DND-41 (cell line): ENCODE data around the gene RPP25.

Experiments
- ATAC-seq: fragments of 200-7000 bp; cut with Tn5 transposase; 3 replicates; pipeline ENCODE4 v1.9.1; 2021; ENCODE audit warnings: low read depth; ENCODE audit not compliant: insufficient read depth
- DNase-seq: peaks from one replicate; pipeline ENCODE4 v3.0.0-alpha.2; 2020
- H2AFZ ChIP-seq: 2 replicates; pipeline ENCODE4 v1.6.0; 2012; ENCODE audit warnings: low read depth, low read length
- H3K27ac ChIP-seq: 2 replicates; pipeline ENCODE4 v1.5.1; 2012; ENCODE audit warnings: low read length, inconsistent platforms
- H3K27me3 ChIP-seq: fragments of 200-600 bp; sonication (generic); 2 replicates; pipeline ENCODE4 v1.6.0; 2012; ENCODE audit warnings: low read length, mild to moderate bottlenecking, inconsistent platforms; ENCODE audit not compliant: insufficient read depth, poor library complexity
- H3K36me3 ChIP-seq: 2 replicates; pipeline ENCODE4 v1.5.1; 2012; ENCODE audit warnings: low read length, inconsistent platforms; ENCODE audit not compliant: insufficient read depth
- H3K4me1 ChIP-seq: 2 replicates; pipeline ENCODE4 v1.5.1; 2012; ENCODE audit warnings: mild to moderate bottlenecking, low read length; ENCODE audit not compliant: insufficient read depth
- H3K4me2 ChIP-seq: 2 replicates; pipeline ENCODE4 v1.6.0; 2012; ENCODE audit warnings: mild to moderate bottlenecking, moderate library complexity, low read length, inconsistent platforms; ENCODE audit not compliant: insufficient read depth
- H3K4me3 ChIP-seq, 2 experiments: fragments of 200-600 bp in 1 of 2; shearing (Covaris generic) in 1 of 2; 2 replicates each; pipeline ENCODE4 v1.5.1; 2012 to 2016; ENCODE audit warnings: inconsistent platforms in 2 of 2, low read length in 2 of 2, mild to moderate bottlenecking in 2 of 2, low read depth in 1 of 2, moderate library complexity in 1 of 2
- H3K79me2 ChIP-seq: 2 replicates; pipeline ENCODE4 v1.6.0; 2012; ENCODE audit warnings: low read length, inconsistent platforms; ENCODE audit not compliant: insufficient read depth
- H3K9ac ChIP-seq: 2 replicates; pipeline ENCODE4 v1.6.0; 2012; ENCODE audit warnings: low read depth, mild to moderate bottlenecking, inconsistent platforms, low read length, moderate library complexity
- H3K9me3 ChIP-seq: 2 replicates; pipeline ENCODE4 v1.5.1; 2012; ENCODE audit warnings: low read length, moderate library complexity, mild to moderate bottlenecking, inconsistent platforms; ENCODE audit not compliant: insufficient read depth, severe bottlenecking
- H4K20me1 ChIP-seq: 2 replicates; pipeline ENCODE4 v1.6.0; 2012; ENCODE audit warnings: low read length; ENCODE audit not compliant: insufficient read depth
- CTCF ChIP-seq: IDR thresholded peaks from 2 replicates; pipeline ENCODE4 v1.5.1; 2012; ENCODE audit warnings: borderline replicate concordance, low read length, moderate library complexity, mild to moderate bottlenecking; ENCODE audit not compliant: poor library complexity, severe bottlenecking; ENCODE audit errors: extremely low read depth
- EZH2 ChIP-seq: IDR thresholded peaks from 3 replicates; pipeline ENCODE4 v1.6.1; 2012; ENCODE audit warnings: borderline replicate concordance, low read depth, mild to moderate bottlenecking, moderate library complexity, low read length, inconsistent platforms; ENCODE audit not compliant: severe bottlenecking

RPP25 gene

GRCh38 chr15:74951006-74951405 lies 5.6 kb downstream of the RPP25 start:
- no peaks in the 10 kb centered on the region for H4K20me1 ChIP-seq
- no peak for DNase-seq
- H3K4me2 ChIP-seq: no peak overlapping the region
- no peak overlapping the region for H2AFZ ChIP-seq
- H3K27me3 ChIP-seq: no peaks in the 10 kb centered on the region
- no peak for TF ChIP-seq CTCF
- no peak for TF ChIP-seq EZH2
- no peak overlapping the region for H3K9ac ChIP-seq
- no peaks in the 10 kb centered on the region for H3K9me3 ChIP-seq
- ATAC-seq: no peak
- no peaks in the 10 kb centered on the region for H3K79me2 ChIP-seq
- H3K4me1 ChIP-seq: no peaks in the 10 kb centered on the region
- no peaks in the 10 kb centered on the region for H3K36me3 ChIP-seq
- no peak overlapping the region for H3K4me3 ChIP-seq
- H3K27ac ChIP-seq: no peak overlapping the region

- peak; percentile 99 for TF ChIP-seq CTCF
- no peak for TF ChIP-seq EZH2
- no peaks in the 10 kb centered on the region for H3K9me3 ChIP-seq
- ATAC-seq (peak; percentile 92), DNase-seq (peak; percentile 77)
- no peak overlapping the region for H3K4me3 ChIP-seq
- H3K79me2 ChIP-seq: no peaks in the 10 kb centered on the region
- no peak overlapping the region for H3K4me2 ChIP-seq
- H2AFZ ChIP-seq: no peak overlapping the region
- no peaks in the 10 kb centered on the region for H4K20me1 ChIP-seq
- no peaks in the 10 kb centered on the region for H3K36me3 ChIP-seq
- no peaks in the 10 kb centered on the region for H3K27me3 ChIP-seq
- H3K4me1 ChIP-seq: no peaks in the 10 kb centered on the region
- H3K27ac ChIP-seq: no peak overlapping the region
- no peak overlapping the region for H3K9ac ChIP-seq
Measured at GRCh38 chr15:74950078-74950908, 6.3 kb downstream of the RPP25 start.

DNA sequence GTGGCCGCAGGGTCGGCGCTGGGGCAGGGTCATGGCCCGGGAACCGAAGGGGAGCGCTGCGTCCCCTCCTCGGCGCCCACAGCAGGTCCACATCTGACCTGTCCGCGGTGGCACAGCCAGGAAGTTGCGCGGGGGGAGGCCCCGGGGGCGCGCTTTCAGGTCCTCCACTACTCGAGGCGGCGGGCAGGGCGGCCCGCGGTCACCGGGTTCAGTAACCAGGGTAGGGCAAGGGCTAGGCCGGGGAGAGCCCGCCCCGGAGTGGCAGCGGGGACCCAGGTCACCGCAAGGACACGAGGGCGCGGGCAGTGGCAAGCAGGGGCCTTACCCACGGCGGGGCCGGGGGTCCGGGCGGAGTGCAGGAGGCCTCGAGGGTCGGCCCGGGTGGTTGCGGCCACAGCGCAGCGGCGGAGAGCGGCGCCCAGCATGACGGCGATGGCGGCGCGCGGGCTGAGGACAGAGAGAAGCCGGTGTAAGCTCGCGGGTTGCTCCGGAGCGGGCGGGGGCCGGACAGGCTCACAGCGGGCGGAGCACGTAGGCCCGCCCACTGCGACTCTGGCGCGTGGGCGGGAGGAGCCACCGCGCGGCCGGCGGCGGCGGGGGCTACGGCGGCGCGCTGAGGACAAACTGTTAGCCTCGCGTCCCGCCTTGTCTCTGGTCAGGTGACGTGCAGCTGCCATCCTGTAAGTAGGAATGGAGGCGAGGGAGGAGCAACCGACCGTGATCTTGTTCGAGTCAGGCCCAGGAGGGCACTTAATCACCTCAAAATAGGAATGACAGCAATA lies 18.8 kb downstream of the RPP25 start, which contains the start of gene COX5A:
COX5A (minus strand) TSS at position 484 of the 782 bp plus-strand sequence; CDS start at position 425, 59 bp downstream.
- peak within 1 kb of the TSS; percentile 72 for H3K4me2 ChIP-seq
- TF ChIP-seq EZH2 (no peak), CTCF (no peak)
- H3K9me3 ChIP-seq: no peaks in the 10 kb centered on the region
- peaks cover 3% of the 10 kb centered on the region for H3K36me3 ChIP-seq
- H2AFZ ChIP-seq: peak within 1 kb of the TSS; percentile 94
- DNase-seq (peak; percentile 91), ATAC-seq (peak; percentile 95)
- peaks cover 32% of the 10 kb centered on the region for H3K4me1 ChIP-seq
- H3K4me3 ChIP-seq: peak within 1 kb of the TSS; percentile 34 to 81
- no peaks in the 10 kb centered on the region for H3K27me3 ChIP-seq
- peaks cover 51% of the 10 kb centered on the region for H3K79me2 ChIP-seq
- H3K9ac ChIP-seq: peak within 1 kb of the TSS; percentile 93
- H4K20me1 ChIP-seq: no peaks in the 10 kb centered on the region; the same call in 1 of the 2 replicates
- peak within 1 kb of the TSS; percentile 80 for H3K27ac ChIP-seq
